HG03280 (cell line): ENCODE measurements around the gene ICA1L.

Experiments used
- ATAC-seq: cut with Tn5 transposase; IDR thresholded peaks from one replicate; pipeline ENCODE4 v1.9.1; 2021; ENCODE audit warnings: mild to moderate bottlenecking, moderate library complexity; ENCODE audit not compliant: unreplicated experiment

ICA1L gene

DNA sequence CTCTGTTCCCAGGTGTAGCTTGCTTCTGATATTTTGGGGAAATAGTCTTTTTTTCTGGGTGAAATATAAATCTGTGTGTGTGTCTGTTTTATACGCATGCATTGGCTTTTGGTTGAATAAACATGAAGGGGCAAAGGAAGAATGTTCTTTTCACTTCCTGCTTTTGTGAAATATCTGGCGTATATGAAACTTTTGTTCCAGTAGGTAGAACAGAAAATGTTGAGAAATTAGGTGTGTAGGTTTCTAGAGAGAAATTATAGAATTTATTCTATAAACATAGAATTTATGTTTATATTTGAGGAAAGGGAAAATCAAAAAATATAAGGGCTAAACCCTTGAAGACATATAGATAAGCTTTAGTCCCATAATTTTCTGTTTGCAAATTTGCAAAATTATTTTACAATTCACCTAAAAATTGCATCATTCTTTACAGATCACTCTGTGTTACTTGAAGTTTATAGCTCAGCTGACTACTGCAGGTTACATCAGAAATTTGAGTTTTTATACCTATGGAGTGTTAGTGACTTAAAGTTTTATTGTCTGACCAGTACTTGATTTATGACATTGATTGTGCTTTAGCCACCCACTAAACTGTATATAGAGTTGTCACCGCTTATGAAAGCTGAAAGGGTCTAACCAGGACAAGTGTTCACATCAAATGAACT is 120.7 kb downstream of the ICA1L start:
- ATAC-seq: no peak

- no peak for ATAC-seq
These were observed 122.1 kb downstream of the ICA1L start for GRCh38 chr2:202749477-202749876.

DNA sequence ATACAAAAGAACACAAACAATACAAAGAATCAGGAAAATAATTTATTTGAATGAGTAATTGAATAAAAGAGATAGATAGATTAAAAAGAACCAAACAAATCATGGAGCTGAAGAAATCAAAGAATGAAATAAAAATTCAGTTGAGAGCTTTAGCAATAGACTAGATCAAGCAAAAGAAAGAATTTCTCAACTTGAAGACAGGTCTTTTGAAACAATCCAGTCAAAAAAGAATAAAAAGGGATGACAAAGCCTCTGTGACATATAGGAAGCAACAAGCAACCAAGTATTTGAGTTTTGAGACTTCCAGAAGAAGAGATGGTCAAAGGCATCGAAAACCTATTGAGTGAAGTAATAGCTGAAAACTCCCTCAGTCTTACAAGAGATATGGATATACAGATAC is 128.0 kb downstream of the ICA1L start:
- no peak for ATAC-seq

- no peak for ATAC-seq
These were observed 134.7 kb downstream of the ICA1L start for GRCh38 chr2:202736826-202737225.

- ATAC-seq: no peak
These were observed 145.5 kb downstream of the ICA1L start for GRCh38 chr2:202726070-202726469.

GRCh38 chr2:202723746-202724145 is 147.8 kb downstream of the ICA1L start:
- ATAC-seq: no peak
